Pancreas (tissue), 10 donors: Measurements from ENCODE around the gene SLC6A20. TPM values are rescaled to one million over a fixed set of nuclear protein-coding genes. Genes with fewer than 3 reads are reported as not detected.

Experiments
- ATAC-seq, 4 donors: fragments of 200-7000 bp; cut with Tn5 transposase; one replicate each; pipeline versions ENCODE4 v1.8.0 to v1.9.1; 2020; ENCODE audit warnings: mild to moderate bottlenecking in 4 of 4, moderate library complexity in 4 of 4
- DNase-seq, 6 donors: peaks; one replicate each; pipeline ENCODE4 v3.0.0-alpha.2; 2020
- FAIRE-seq: peaks from 2 replicates; lab custom pipeline; 2012; peaks lifted over from hg19 to GRCh38; lab: Jason Lieb, UNC
- H3K27ac ChIP-seq, 4 donors: fragments of 200-600 bp; sonication (generic); 1 replicate in 3 of 4; 2 replicates in 1 of 4; pipeline versions ENCODE4 v1.5.0 to v1.8.0; 2020
- H3K27me3 ChIP-seq, 4 donors: fragments of 200-600 bp; one replicate each; pipeline ENCODE4 v1.8.0; 2021
- H3K36me3 ChIP-seq, 3 donors: fragments of 200-600 bp; sonication (generic) in 1 of 3; one replicate each; pipeline versions ENCODE4 v1.5.0 to v1.8.0; 2020 to 2021
- H3K4me1 ChIP-seq, 3 donors: fragments of 200-600 bp; one replicate each; pipeline ENCODE4 v1.8.0; 2021
- H3K4me3 ChIP-seq, 4 donors: fragments of 200-600 bp; sonication (generic) in 2 of 4; one replicate each; pipeline versions ENCODE4 v1.5.0 to v1.8.0; 2020 to 2021
- H3K9me3 ChIP-seq, 4 donors: fragments of 200-600 bp; one replicate each; pipeline ENCODE4 v1.8.0; 2021
- CTCF ChIP-seq, 4 donors: fragments of 200-600 bp; sonication (generic) in 3 of 4; IDR thresholded peaks; one replicate each; pipeline versions ENCODE4 v1.5.0 to v1.8.0; 2021; ENCODE audit warnings: antibody characterized with exemption in 4 of 4
- WGBS, 2 donors: extraction: QIAGEN DNeasy Blood & Tissue Kit; methylation state at CpG; one replicate each; pipeline ENCODE4 v1.1.7; 2013; 5-methylcytosine and 5-hydroxymethylcytosine counted together
- intact Hi-C, 3 donors: fragments of 100-400 bp; cut with DNase I; formaldehyde crosslinking; loops; one replicate each; pipeline versions ENCODE4 v1.11.1 to v1.14.2; 2022
- polyA plus RNA-seq, 2 donors: library from polyadenylated mRNA; stranded (reverse); fragments of 200-250 nt; gene quantifications; one replicate each; pipeline ENCODE4 v1.2.3, GENCODE V29; 2013
- total RNA-seq, 6 donors: library from RNA; stranded (reverse); fragmentation: NEBNext Ultra II Directional in 4 of 6; extraction: Animal tissue kit (Norgen Biotek cat#: 25700) in 4 of 6; gene quantifications; one replicate each; pipeline versions ENCODE4 v1.2.1 to v1.2.4, GENCODE V29; 2021 to 2023
- donor health status: healthy with polysubstance abuse.
- donor health status: DM: no; HTN: no; CAD: no; lungs with moderate emphysema.
- donor health status: DM: no; HTN: no; CAD: no.
- donor health status: control.
- donor health status: control.
- donor health status: Bipolar disorder and iron deficiency.
- donor health status: DM: yes; HTN: yes; CAD: no.
- donor health status: DM: no; HTN: no; CAD: no.
- donor health status: DM: no; HTN: no; CAD: no.
- donor health status: DM: yes; HTN: yes; CAD: no.

Gene SLC6A20
- total and polyA plus RNA-seq, 8 donors, result 3.1 to 11.3 (median 5.7) TPM

DNA sequence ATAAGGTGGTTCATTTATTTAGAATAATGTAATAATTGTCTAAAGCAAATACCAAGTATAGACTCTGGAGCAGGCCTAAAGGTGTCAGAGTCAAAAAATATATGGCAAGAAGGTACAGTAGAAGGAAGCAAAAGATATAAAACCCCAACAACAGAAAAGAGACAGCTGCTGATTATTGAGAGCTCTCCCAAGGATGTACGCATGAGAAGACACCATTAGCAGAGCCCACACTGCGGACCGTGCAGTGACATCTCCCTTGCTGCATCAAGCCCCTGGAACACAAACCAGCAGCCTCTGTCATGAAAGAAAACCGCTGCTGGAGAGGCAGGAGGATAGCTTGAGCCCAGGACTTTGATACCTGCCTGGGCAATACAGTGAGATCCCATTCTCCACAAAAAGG, 18.0 kb upstream of the SLC6A20 start:
- Histone ChIP-seq H3K27ac (no peak overlapping the region), H3K36me3 (no peaks in the 10 kb centered on the region), H3K9me3 (no peaks in the 10 kb centered on the region), H3K27me3 (no peaks in the 10 kb centered on the region), H3K4me3 (no peak overlapping the region), H3K4me1 (peaks cover 0 to 13% (median 0%) of the 10 kb centered on the region in 3 donors)
- WGBS, 2 donors, result 93 to 95% methylated on average over 4 of the region's 4 CpGs
- FAIRE-seq (no peak), ATAC-seq (no peak), DNase-seq (no peak)
- TF ChIP-seq CTCF (IDR thresholded peaks at IDR 0.05), result no peak
- intact Hi-C loops, result no loop called here

- H3K27ac ChIP-seq, result no peak overlapping the region
- peak in 1 of 4 donors; percentile 8 for TF ChIP-seq CTCF (IDR thresholded peaks at IDR 0.05)
- H3K4me1 ChIP-seq, result no peaks in the 10 kb centered on the region
- ATAC-seq, result no peak
- FAIRE-seq, result no peak
- H3K27me3 ChIP-seq, result no peaks in the 10 kb centered on the region
- intact Hi-C loops, result no loop called here
- H3K9me3 ChIP-seq, result no peaks in the 10 kb centered on the region
- no peak overlapping the region for H3K4me3 ChIP-seq
- DNase-seq, result no peak
- no peaks in the 10 kb centered on the region for H3K36me3 ChIP-seq
- 74 to 75% methylated on average over 10 of the region's 10 CpGs for WGBS, 2 donors
Observed at GRCh38 chr3:45807681-45808540, 11.6 kb upstream of the SLC6A20 start.

- intact Hi-C loops, result no loop called here
- Histone ChIP-seq H3K36me3 (no peaks in the 10 kb centered on the region), H3K4me1 (no peaks in the 10 kb centered on the region), H3K27me3 (no peaks in the 10 kb centered on the region), H3K9me3 (no peaks in the 10 kb centered on the region), H3K27ac (no peak overlapping the region), H3K4me3 (no peak overlapping the region)
- DNase-seq (no peak), ATAC-seq (no peak), FAIRE-seq (no peak)
- 91 to 96% methylated on average over 3 of the region's 3 CpGs for WGBS, 2 donors
- TF ChIP-seq CTCF (IDR thresholded peaks at IDR 0.05), result no peak
Observed at GRCh38 chr3:45807133-45807532, 10.8 kb upstream of the SLC6A20 start.

DNA sequence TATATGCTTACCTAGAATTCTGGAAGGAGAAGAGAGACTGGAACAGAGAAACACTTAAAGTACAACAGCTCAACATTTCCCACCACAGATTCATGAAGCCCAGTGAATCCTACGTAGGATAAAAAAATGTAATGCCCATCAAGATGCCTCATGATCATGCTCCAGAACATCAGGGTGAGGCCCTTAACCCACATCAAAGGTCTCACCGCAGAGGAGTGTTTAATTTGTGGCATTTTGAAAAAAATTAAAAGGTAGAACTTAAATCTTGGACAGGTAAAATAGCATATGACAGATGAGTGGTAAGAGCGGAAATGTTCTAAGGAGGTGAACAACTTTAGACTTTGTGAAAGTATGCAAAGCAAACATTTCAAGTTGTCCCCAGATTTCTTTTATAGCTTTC, 9.7 kb upstream of the SLC6A20 start:
- Histone ChIP-seq H3K27ac (no peak overlapping the region), H3K4me3 (no peak overlapping the region), H3K4me1 (no peaks in the 10 kb centered on the region), H3K36me3 (no peaks in the 10 kb centered on the region), H3K9me3 (no peaks in the 10 kb centered on the region), H3K27me3 (no peaks in the 10 kb centered on the region)
- DNase-seq, result no peak
- intact Hi-C loops, result no loop called here
- no peak for TF ChIP-seq CTCF (IDR thresholded peaks at IDR 0.05)
- WGBS, 2 donors, result 96 to 97% methylated on average over 3 of the region's 3 CpGs
- no peak for FAIRE-seq
- ATAC-seq, result no peak
